Choroid plexus epithelial cell (primary cell): ENCODE data around the gene RASSF4.

Experiments used
- DNase-seq: peaks from one replicate; pipeline ENCODE4 v3.0.0-alpha.2; 2010; ENCODE audit warnings: low read depth
- H3K4me3 ChIP-seq: 2 replicates; pipeline ENCODE4 v1.5.1; 2011; ENCODE audit warnings: low read depth, mild to moderate bottlenecking, control low read depth, low read length, moderate library complexity
- CTCF ChIP-seq: conservative IDR thresholded peaks from 2 replicates; pipeline ENCODE4 v1.5.1; 2011; ENCODE audit warnings: low read depth, mild to moderate bottlenecking, control low read depth, inconsistent platforms, low read length, moderate library complexity

The RASSF4 gene

GRCh38 chr10:44995581-44995913, 35.9 kb downstream of the RASSF4 start:
- no peak for TF ChIP-seq CTCF
- no peak for DNase-seq
- H3K4me3 ChIP-seq = no peak overlapping the region

GRCh38 chr10:44995914-44996669, 36.5 kb downstream of the RASSF4 start:
- TF ChIP-seq CTCF = no peak
- H3K4me3 ChIP-seq = no peak overlapping the region
- peak; percentile 89 for DNase-seq

- no peak overlapping the region for H3K4me3 ChIP-seq
- DNase-seq = no peak
- TF ChIP-seq CTCF = no peak
Measured at GRCh38 chr10:44997105-44997748, 37.6 kb downstream of the RASSF4 start.

- no peak for TF ChIP-seq CTCF
- peak; percentile 93 for DNase-seq
- H3K4me3 ChIP-seq = no peak overlapping the region
Measured at GRCh38 chr10:44998146-44998631, 38.6 kb downstream of the RASSF4 start.

DNA sequence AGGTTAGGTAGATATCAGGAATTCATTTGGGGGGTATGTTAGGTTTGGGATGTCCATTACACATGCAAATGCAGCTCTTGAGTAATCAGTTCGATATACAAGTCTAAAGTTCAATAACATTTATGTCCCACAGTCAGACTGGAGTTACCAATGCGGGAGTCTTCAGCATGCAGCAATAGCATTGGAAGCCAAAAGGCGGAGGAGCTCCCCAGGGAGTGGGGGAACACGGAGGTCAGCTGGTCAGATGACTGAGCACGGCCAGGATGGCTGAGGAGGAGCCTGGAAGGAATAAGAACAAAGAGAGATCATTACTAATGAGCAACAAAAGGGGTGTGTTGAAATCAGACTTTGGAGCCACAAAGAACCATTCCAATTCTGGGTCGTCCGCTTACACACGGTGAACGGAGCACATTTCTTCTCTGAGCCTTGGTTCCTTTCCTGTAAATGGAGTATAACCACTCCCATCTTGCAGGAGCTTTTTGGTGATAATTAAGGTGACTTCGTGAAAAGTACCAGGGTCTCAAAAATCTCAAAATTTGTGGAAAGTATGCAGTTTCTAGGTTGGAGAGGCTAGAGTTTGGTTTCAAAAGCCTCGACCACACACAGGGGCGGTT, 40.6 kb downstream of the RASSF4 start:
- TF ChIP-seq CTCF = no peak
- peak overlapping the region; percentile 61 for H3K4me3 ChIP-seq
- peak; percentile 97 for DNase-seq

DNA sequence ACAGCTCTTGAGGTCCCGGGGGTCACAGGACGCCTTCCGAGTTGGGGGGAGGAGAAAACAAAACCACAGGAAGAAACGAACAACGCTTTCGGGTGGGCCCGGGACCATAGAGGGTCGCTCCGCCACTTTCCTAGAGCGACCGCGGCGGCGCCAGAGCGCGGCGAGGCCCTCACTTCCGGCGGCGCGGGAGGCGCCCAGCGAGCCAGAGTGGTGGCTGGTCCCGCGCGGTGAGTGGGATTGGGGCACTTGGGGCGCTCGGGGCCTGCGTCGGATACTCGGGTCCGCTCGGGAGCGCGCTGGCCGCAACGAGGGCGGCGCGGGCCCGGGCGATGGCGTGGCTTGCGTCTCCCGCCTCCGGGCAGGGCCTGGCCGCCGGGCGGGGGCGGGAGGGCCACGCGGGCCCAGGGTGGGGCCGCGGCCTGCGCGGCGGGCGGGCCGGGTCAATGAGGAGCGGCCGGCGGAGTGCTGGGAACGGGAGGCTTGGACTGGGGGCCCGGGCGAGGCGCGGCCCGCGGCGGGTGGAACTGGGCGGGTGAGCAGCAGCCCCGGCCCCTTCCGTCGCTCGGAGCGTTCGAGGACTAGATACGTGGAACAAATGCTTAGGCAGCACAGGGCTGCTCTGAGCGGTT, 41.3 kb downstream of the RASSF4 start, which contains the start of gene ZNF22:
ZNF22 (plus strand) TSS at position 172 of the 629 bp plus-strand sequence. CDS start 2,446 bp downstream, outside the sequence.
- TF ChIP-seq CTCF = no peak
- DNase-seq = peak; percentile 74
- H3K4me3 ChIP-seq = peak within 1 kb of the TSS; percentile 61
